Upper lobe of left lung (tissue), 6 donors: ENCODE results near the gene ZNF365. TPM values are rescaled to one million over a fixed set of nuclear protein-coding genes. Genes with fewer than 3 reads are reported as not detected.
"Not testable (repeated sequence)": the region's sequence is repeated elsewhere in the genome, so short reads cannot be mapped to it uniquely, and the experiment has no call there.

Experiments
- ATAC-seq, 2 donors: fragments of 200-7000 bp; cut with Tn5 transposase; one replicate each; pipeline ENCODE4 v1.9.1; 2022; ENCODE audit warnings: mild to moderate bottlenecking in 2 of 2, moderate library complexity in 2 of 2; ENCODE audit not compliant: low FRiP score in 2 of 2
- DNase-seq, 2 donors: peaks; one replicate each; pipeline ENCODE4 v3.0.0-alpha.2; 2019 to 2020
- H3K27ac ChIP-seq, 4 donors: fragments of 200-600 bp; sonication (generic); one replicate each; pipeline ENCODE4 v1.5.1; 2016 to 2019
- H3K27me3 ChIP-seq, 4 donors: fragments of 200-600 bp; sonication (generic); one replicate each; pipeline ENCODE4 v1.5.1; 2017 to 2019
- H3K36me3 ChIP-seq, 4 donors: fragments of 200-600 bp; sonication (generic); one replicate each; pipeline ENCODE4 v1.5.1; 2016 to 2019
- H3K4me1 ChIP-seq, 4 donors: fragments of 200-600 bp; sonication (generic); one replicate each; pipeline ENCODE4 v1.5.1; 2018 to 2019
- H3K4me3 ChIP-seq, 4 donors: fragments of 200-600 bp; sonication (generic); one replicate each; pipeline ENCODE4 v1.5.1; 2017 to 2019; ENCODE audit warnings: mild to moderate bottlenecking in 2 of 4, moderate library complexity in 1 of 4
- H3K9me3 ChIP-seq, 4 donors: fragments of 200-600 bp; sonication (generic); one replicate each; pipeline ENCODE4 v1.5.1; 2018 to 2019
- CTCF ChIP-seq, 6 experiments: fragments of 450-650 bp in 4 of 6; fragments of 200-600 bp in 2 of 6; sonication (generic) in 2 of 6; IDR thresholded peaks; one replicate each; pipeline ENCODE4 v1.5.1; 2016 to 2019; ENCODE audit warnings: antibody characterized with exemption in 6 of 6
- EP300 ChIP-seq, 4 donors: sonication (generic); formaldehyde crosslinking; IDR thresholded peaks; one replicate each; pipeline ENCODE4 v1.5.1; 2017; ENCODE audit warnings: antibody characterized with exemption in 4 of 4, control low read depth in 2 of 4
- POLR2A ChIP-seq, 4 donors: fragments of 450-650 bp; IDR thresholded peaks; one replicate each; pipeline ENCODE4 v1.5.1; 2016 to 2017; ENCODE audit warnings: antibody characterized with exemption in 4 of 4, mild to moderate bottlenecking in 2 of 4
- POLR2AphosphoS5 ChIP-seq, 2 donors: sonication (generic); formaldehyde crosslinking; IDR thresholded peaks; one replicate each; pipeline ENCODE4 v1.5.1; 2017; ENCODE audit warnings: antibody characterized with exemption in 2 of 2
- WGBS, 2 donors: methylation state at CpG; one replicate each; pipeline ENCODE4 v1.1.5; 2017 to 2018; 5-methylcytosine and 5-hydroxymethylcytosine counted together
- total RNA-seq, 6 donors: library from RNA; depleted of rRNA in 4 of 6; stranded (reverse); fragments of >200 nt in 4 of 6; gene quantifications; one replicate each; pipeline versions ENCODE4 v1.1.0 to v1.2.1, GENCODE V29; 2016 to 2021
- donor health status: DM: no; HTN: no; CAD: no; lungs with moderate emphysema.
- donor health status: DM: no; HTN: yes; CAD: no; lungs with severe emphysema.

The ZNF365 gene
- total RNA-seq, 6 donors from 2014 or later, result 1.0 to 6.3 (median 1.7) TPM

- Histone ChIP-seq H3K4me3 (no peak overlapping the region), H3K27ac (no peak overlapping the region), H3K36me3 (no peaks in the 10 kb centered on the region), H3K4me1 (no peaks in the 10 kb centered on the region), H3K27me3 (no peaks in the 10 kb centered on the region), H3K9me3 (no peaks in the 10 kb centered on the region)
- no peak for ATAC-seq
- no peak for TF ChIP-seq CTCF (IDR thresholded peaks at IDR 0.05)
- no peak for TF ChIP-seq POLR2AphosphoS5 (IDR thresholded peaks at IDR 0.05)
- TF ChIP-seq EP300 (IDR thresholded peaks at IDR 0.05), result no peak
- TF ChIP-seq POLR2A (IDR thresholded peaks at IDR 0.05), result no peak
- WGBS, 2 donors, result 85 to 86% methylated on average over 3 of the region's 3 CpGs
- no peak for DNase-seq
These were observed 22.7 kb downstream of the ZNF365 start for GRCh38 chr10:62396864-62397263.

DNA sequence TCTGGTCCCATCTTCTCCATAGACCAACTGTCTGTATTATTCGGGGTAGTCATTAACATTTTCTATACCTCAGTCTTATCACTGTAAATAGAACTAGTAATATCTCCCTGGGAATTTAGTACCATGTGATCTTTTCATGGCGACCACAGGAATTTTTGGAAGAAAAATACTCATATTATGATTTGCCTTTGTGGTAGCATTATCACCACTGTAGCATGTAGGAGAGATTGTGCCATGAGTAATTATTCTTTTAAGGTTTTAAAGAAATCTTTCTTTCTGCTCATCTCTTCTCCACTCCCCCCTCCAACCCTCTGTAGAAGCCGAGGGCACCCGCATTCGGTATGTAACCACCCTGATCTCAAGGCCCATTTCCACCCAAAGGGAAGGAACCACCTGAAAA lies 25.0 kb downstream of the ZNF365 start:
- DNase-seq (no peak), ATAC-seq (no peak)
- Histone ChIP-seq H3K4me1 (no peaks in the 10 kb centered on the region), H3K9me3 (no peaks in the 10 kb centered on the region), H3K27me3 (no peaks in the 10 kb centered on the region), H3K36me3 (no peaks in the 10 kb centered on the region), H3K27ac (no peak overlapping the region), H3K4me3 (no peak overlapping the region)
- TF ChIP-seq EP300 (IDR thresholded peaks at IDR 0.05) (no peak), CTCF (IDR thresholded peaks at IDR 0.05) (no peak), POLR2AphosphoS5 (IDR thresholded peaks at IDR 0.05) (no peak), POLR2A (IDR thresholded peaks at IDR 0.05) (no peak)
- WGBS, 2 donors, result 96 to 97% methylated on average over 5 of the region's 5 CpGs

DNA sequence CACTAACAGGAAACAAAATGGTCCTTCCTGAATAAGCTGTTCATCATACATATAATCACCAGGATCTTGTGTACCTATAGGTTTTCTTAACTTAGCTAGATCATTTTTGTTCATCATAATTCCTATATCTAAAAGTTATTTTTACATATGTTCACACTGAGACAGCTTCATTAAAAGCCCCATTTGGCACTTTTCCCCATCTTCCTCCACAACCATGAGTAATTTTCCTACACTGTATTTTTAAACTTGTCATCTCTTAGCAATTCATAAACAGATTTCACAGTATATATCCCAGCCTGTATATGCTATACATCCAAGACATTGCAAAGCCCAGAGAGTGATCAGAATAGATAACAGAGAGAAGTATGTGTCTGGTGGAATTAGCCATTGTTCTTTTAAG lies 28.3 kb downstream of the ZNF365 start:
- DNase-seq, result no peak
- Histone ChIP-seq H3K36me3 (no peaks in the 10 kb centered on the region), H3K27ac (no peak overlapping the region), H3K4me1 (no peaks in the 10 kb centered on the region), H3K4me3 (no peak overlapping the region), H3K9me3 (peaks cover 0 to 5% (median under 1%) of the 10 kb centered on the region in 4 donors), H3K27me3 (no peaks in the 10 kb centered on the region)
- TF ChIP-seq CTCF (IDR thresholded peaks at IDR 0.05) (no peak), POLR2A (IDR thresholded peaks at IDR 0.05) (no peak), EP300 (IDR thresholded peaks at IDR 0.05) (no peak), POLR2AphosphoS5 (IDR thresholded peaks at IDR 0.05) (no peak)
- ATAC-seq, result no peak

DNA sequence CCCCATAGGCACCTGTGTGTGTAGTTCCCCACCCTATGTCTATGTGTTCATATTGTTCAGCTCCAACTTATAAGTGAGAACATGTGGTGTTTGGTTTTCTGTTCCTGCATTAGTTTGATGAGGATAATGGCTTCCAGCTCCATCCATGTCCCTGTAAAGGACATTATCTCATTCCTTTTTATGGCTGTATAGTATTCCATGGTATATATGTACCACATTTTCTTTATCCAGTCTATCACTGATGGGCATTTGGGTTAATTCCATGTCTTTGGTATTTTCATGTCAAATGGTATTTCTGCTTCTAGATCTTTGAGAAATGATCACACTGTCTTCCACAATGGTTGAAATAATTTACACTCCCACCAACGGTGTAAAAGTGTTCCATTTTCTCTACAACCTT lies 36.4 kb downstream of the ZNF365 start:
- not testable (repeated sequence) for H3K4me1 ChIP-seq, H3K4me3 ChIP-seq, ATAC-seq, DNase-seq, H3K36me3 ChIP-seq, H3K27ac ChIP-seq, H3K27me3 ChIP-seq
- peaks cover 0 to 10% (median 9%) of the 10 kb centered on the region in 4 donors for H3K9me3 ChIP-seq
- WGBS, 2 donors, result 69 to 81% methylated on average over 1 of the region's 1 CpG

DNA sequence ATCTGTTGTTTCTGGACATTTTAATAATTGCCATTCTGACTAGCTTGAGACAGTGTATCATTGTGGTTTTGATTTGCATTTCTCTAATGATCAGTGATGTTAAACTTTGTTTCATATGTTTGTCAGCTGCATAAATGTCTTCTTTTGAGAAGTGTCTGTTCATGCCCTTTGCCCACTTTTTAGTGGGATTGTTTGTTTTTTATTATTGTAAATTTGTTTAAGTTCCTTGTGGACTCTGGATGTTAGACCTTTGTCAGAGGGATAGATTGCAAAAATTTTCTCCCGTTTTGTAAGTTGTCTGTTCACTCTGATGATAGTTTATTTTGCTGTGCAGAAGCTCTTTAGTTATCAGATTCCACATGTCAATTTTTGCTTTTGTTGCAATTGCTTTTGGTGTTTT lies 36.8 kb downstream of the ZNF365 start:
- 80 to 83% methylated on average over 1 of the region's 1 CpG for WGBS, 2 donors
- not testable (repeated sequence) for H3K4me3 ChIP-seq, H3K4me1 ChIP-seq, H3K27me3 ChIP-seq, ATAC-seq, H3K27ac ChIP-seq, DNase-seq, H3K36me3 ChIP-seq
- peaks cover 0 to 10% (median 9%) of the 10 kb centered on the region in 4 donors for H3K9me3 ChIP-seq

DNA sequence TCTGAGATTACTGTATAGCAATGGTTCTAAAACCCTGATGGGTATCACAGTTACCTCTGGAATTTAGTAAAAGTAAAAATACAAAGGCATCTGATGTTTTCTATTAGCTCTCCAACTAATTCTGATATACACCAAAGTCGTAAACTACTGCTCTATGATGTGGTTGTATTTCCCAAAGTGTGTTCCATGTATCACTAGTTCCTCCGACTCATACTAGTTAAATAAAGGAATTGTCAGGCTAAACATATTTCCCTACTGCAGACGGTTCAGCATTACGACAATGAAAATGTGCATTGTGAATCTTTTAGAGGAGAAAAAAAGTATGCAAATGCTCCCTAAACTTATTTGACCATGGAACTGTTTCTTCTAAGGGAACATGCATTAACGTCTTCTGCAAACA lies 38.9 kb downstream of the ZNF365 start:
- no peaks in the 10 kb centered on the region for H3K4me1 ChIP-seq
- no peaks in the 10 kb centered on the region for H3K36me3 ChIP-seq
- no peak overlapping the region for H3K27ac ChIP-seq
- H3K4me3 ChIP-seq, result no peak overlapping the region
- H3K9me3 ChIP-seq, result peaks cover 0 to 8% (median 4%) of the 10 kb centered on the region in 4 donors
- 91% methylated on average over 5 of the region's 5 CpGs for WGBS, 2 donors
- no peak for DNase-seq
- TF ChIP-seq POLR2AphosphoS5 (IDR thresholded peaks at IDR 0.05) (no peak), CTCF (IDR thresholded peaks at IDR 0.05) (no peak), EP300 (IDR thresholded peaks at IDR 0.05) (no peak), POLR2A (IDR thresholded peaks at IDR 0.05) (no peak)
- no peak for ATAC-seq
- H3K27me3 ChIP-seq, result no peaks in the 10 kb centered on the region
